IPS DF 6.9 (cell line): ENCODE results near the gene GLUD1.
"Not testable (repeated sequence)": the region's sequence is repeated elsewhere in the genome, so short reads cannot be mapped to it uniquely, and the experiment has no call there.

Experiments
- DNase-seq: peaks from one replicate; pipeline ENCODE4 v3.0.0-alpha.2; 2013; ENCODE audit warnings: low read depth, low spot score
- H3K27ac ChIP-seq: one replicate; pipeline ENCODE4 v1.5.1; 2013; ENCODE audit warnings: low read length, control low read depth
- H3K27me3 ChIP-seq: 2 replicates; pipeline ENCODE4 v1.6.1; 2013; ENCODE audit warnings: mild to moderate bottlenecking, low read length; ENCODE audit not compliant: control insufficient read depth, insufficient read depth
- H3K36me3 ChIP-seq: 2 replicates; pipeline ENCODE4 v1.6.1; 2013; ENCODE audit warnings: low read length; ENCODE audit not compliant: control insufficient read depth, insufficient read depth
- H3K4me1 ChIP-seq: 2 replicates; pipeline ENCODE4 v1.6.1; 2013; ENCODE audit warnings: low read length; ENCODE audit not compliant: control insufficient read depth, insufficient read depth
- H3K4me3 ChIP-seq: 2 replicates; pipeline ENCODE4 v1.5.1; 2013; ENCODE audit warnings: mild to moderate bottlenecking, low read length
- H3K9me3 ChIP-seq: 2 replicates; pipeline ENCODE4 v1.6.1; 2013; ENCODE audit warnings: low read length, inconsistent platforms; ENCODE audit not compliant: control insufficient read depth, insufficient read depth
- WGBS: extraction: QIAGEN DNeasy Blood & Tissue Kit; methylation state at CpG from one replicate; pipeline ENCODE4 v1.1.7; 2013; ENCODE audit warnings: mixed read lengths, missing lambda C conversion rate; ENCODE audit not compliant: insufficient read length, insufficient coverage; 5-methylcytosine and 5-hydroxymethylcytosine counted together

GLUD1 gene

DNA sequence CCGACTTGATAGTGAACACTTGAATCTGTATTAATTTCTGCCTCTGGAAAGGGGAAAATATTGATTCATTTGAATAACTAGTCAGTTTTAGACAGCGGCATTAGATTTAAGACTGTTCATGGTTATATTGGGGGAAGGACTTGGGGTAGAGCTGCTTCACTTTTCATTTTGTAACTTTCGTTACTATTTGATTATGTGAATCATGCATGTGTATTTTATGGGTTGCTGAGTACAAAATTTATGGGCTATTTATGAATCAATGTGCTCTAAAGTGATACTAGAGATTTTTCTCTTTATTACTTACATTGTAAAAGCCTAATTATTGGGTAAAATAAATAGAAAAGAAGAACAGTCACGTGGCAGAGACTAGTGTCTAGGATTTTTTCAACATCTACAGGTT, 4.9 kb downstream of the GLUD1 start:
- H3K4me3 ChIP-seq, result no peak overlapping the region
- DNase-seq, result no peak
- no peaks in the 10 kb centered on the region for H3K36me3 ChIP-seq
- no peaks in the 10 kb centered on the region for H3K27me3 ChIP-seq
- no CpG with 5 or more reads among the region's 4 CpGs for WGBS
- no peaks in the 10 kb centered on the region for H3K4me1 ChIP-seq
- no peak overlapping the region for H3K27ac ChIP-seq
- no peaks in the 10 kb centered on the region for H3K9me3 ChIP-seq

DNA sequence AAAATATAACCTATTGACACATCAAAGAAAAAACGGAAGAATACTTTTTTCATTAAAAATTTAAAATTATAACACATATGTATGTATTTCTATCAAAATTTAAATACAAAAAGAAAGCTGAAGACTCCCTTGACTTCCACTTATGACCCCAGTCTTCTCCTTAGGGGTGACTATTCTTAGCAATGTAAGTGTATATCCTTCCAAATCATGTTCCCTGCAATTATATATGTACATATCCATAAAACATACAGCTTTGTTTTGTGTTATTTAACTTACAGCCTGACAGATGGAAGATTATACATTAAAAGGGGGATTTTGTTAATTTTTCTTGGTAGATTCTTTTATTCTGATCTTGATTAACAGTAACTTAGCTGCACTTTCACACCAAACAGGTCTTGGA, 9.1 kb downstream of the GLUD1 start:
- Histone ChIP-seq H3K9me3 (no peaks in the 10 kb centered on the region), H3K27ac (no peak overlapping the region), H3K36me3 (no peaks in the 10 kb centered on the region), H3K4me1 (no peaks in the 10 kb centered on the region), H3K27me3 (no peaks in the 10 kb centered on the region), H3K4me3 (no peak overlapping the region)
- no CpG with 5 or more reads among the region's 1 CpG for WGBS
- no peak for DNase-seq

DNA sequence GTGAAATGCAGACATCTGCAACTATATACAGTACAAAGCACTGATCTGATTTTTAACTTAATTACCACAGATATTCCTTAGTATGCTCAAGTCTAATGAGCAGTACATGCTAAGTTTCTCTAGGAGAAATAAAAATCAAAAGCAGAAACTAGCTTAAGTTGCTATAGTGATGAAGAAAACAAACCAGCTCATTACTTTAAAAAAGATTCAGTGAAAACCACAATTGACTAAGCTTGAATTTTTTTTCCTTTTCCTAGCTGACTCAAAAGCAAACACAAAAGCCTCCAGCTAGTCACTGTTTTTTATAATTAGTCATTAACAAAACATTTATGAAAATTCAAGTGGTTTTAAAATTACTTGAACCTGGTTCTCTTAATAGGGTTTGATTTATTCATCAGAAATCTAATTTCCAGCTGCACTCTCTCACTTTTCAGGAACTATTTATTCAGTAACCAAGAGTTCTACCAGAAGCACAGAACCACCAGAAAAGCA, 10.3 kb downstream of the GLUD1 start:
- H3K27ac ChIP-seq, H3K27me3 ChIP-seq, H3K36me3 ChIP-seq, H3K4me1 ChIP-seq, H3K9me3 ChIP-seq, DNase-seq, H3K4me3 ChIP-seq: not testable (repeated sequence)

DNA sequence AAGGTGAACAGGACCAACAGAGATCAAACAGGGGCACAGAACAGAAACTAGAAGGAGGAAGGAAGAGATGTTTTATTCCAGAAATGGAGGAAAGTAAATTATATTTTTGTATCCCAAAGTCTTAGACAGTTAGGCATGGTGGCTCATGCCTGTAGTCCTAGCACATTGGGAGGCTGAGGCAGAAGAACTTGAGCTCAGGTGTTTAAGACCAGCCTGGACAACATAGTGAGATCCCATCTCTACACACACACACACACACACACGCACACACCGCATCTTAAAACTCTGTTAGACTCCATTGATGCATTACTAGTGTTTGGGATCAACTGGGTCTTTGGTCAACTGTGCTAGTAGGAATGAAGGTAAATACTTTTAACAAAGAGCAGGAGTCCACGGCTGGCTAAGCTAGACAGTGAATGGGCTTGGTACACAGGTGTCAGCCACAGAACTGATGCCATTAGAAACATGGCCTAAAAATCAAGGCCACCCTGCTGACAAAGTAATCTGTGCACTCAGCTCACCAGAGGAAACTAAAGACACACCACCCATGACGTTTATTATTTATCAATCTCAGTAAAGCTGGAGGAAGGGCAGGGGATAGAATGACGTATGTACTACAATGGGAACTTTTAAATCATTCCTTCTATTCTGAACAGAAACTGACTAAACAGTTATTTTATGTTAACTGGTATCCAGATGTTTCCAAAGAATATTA, 10.9 kb downstream of the GLUD1 start:
- not testable (repeated sequence) for H3K27me3 ChIP-seq, H3K9me3 ChIP-seq, H3K4me1 ChIP-seq, H3K36me3 ChIP-seq, DNase-seq, H3K27ac ChIP-seq, H3K4me3 ChIP-seq
- no CpG with 5 or more reads among the region's 5 CpGs for WGBS

DNA sequence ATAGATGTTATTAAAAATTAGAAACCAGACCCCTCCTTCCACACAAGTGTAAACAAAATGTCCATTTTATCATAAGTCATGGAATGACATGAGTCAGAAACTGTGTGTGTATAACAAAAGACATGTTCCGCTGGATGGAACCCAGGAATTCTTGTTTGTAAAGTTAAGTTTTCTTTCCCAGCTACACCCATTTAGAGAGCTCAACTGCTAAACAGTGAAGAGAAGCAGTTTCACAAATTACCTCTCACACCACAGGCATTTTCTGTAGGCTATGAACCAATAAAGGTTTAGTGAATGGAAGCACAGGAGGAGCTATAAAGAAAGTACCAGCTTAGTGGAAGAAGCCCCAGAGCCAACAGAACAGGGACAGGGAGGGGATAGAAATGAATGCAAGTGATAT, 12.4 kb downstream of the GLUD1 start:
- H3K27ac ChIP-seq, H3K9me3 ChIP-seq, H3K36me3 ChIP-seq, H3K4me1 ChIP-seq, H3K4me3 ChIP-seq, H3K27me3 ChIP-seq, DNase-seq: not testable (repeated sequence)
- no CpG with 5 or more reads among the region's 1 CpG for WGBS

DNA sequence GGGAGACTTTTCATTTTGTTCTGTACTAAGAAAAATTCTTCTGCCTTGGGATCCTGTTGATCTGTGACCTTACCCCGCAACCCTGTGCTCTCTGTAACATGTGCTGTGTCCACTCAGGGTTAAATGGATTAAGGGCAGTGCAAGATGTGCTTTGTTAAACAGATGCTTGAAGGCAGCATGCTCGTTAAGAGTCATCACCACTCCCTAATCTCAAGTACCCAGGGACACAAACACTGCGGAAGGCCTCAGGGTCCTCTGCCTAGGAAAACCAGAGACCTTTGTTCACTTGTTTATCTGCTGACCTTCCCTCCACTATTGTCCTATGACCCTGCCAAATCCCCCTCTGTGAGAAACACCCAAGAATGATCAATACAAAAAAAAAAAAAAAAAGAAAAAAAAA, 13.1 kb downstream of the GLUD1 start:
- H3K9me3 ChIP-seq, H3K36me3 ChIP-seq, H3K27ac ChIP-seq, H3K4me3 ChIP-seq, DNase-seq, H3K27me3 ChIP-seq, H3K4me1 ChIP-seq: not testable (repeated sequence)
- WGBS, result no CpG with 5 or more reads among the region's 3 CpGs

DNA sequence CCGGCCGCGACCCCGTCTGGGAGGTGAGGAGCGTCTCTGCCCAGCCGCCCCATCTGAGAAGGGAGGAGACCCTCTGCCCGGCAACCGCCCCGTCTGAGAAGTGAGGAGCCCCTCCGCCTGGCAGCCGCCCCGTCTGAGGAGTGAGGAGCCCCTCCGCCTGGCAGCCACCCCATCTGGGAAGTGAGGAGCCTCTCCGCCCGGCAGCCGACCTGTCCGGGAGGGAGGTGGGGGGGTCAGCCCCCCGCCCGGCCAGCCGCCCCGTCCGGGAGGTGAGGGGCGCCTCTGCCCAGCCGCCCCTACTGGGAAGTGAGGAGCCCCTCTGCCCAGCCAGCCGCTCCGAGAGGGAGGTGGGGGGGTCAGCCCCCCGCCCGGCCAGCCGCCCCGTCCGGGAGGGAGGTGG, 14.0 kb downstream of the GLUD1 start:
- not testable (repeated sequence) for H3K27ac ChIP-seq, H3K4me1 ChIP-seq, DNase-seq, H3K4me3 ChIP-seq, H3K9me3 ChIP-seq, H3K27me3 ChIP-seq, H3K36me3 ChIP-seq
- no CpG with 5 or more reads among the region's 31 CpGs for WGBS

DNA sequence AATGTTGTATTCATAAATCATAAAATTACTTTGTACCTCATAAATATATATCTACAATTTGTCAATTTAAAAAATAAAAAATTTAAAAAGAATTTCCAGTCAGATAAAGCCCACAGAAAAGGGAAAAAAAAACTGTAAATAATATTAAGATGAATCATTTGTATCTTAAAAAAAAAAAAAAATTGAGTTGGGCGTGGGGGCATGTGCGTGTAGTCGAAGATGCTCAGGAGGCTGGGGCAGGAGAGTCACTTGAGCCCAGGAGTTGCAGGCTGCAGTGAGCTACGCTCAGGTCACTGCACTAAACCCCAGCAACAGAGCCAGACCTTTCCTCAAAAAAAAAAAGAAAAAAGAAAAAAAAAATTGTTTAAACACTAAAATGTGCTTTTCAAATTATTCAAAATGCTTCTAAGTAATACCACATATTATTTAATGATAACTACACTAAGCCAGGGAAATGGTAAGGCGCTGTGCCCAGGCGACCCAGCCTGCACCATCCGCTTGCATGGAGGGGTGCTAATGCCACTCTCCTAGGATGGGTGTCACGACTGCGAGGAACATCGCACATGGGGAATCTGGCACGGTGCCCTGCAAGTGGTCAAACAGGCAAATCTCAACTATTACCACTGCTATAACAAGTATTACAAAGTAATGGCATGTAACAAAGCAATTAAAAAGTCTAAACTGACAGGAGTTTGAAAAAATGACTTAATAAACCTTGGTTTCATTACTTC, 15.4 kb downstream of the GLUD1 start:
- WGBS, result no CpG with 5 or more reads among the region's 11 CpGs
- Histone ChIP-seq H3K27ac (no peak overlapping the region), H3K27me3 (no peaks in the 10 kb centered on the region), H3K9me3 (no peaks in the 10 kb centered on the region), H3K36me3 (no peaks in the 10 kb centered on the region), H3K4me3 (no peak overlapping the region), H3K4me1 (no peaks in the 10 kb centered on the region)
- DNase-seq, result no peak

DNA sequence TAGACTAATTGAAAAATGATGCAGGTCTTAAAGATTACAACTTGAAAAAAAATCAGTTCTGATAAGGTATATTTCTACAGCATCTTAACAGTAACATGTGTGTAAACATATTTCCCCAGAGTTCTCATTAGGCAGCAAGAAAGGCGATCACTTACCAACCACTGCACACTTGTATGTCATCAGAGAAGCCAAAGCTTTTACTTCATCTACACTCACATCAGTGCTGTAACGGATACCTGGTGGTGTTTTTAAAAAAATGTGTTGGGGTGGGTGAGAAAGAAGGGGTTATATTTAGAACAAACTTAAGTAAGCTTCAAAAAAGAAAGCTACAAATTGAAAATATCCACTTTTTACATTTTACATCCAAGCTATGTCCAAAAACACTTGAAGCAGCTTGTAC, 18.2 kb downstream of the GLUD1 start:
- not testable (repeated sequence) for H3K4me3 ChIP-seq, H3K27me3 ChIP-seq, H3K4me1 ChIP-seq, H3K36me3 ChIP-seq, H3K27ac ChIP-seq, DNase-seq, H3K9me3 ChIP-seq
- WGBS, result no CpG with 5 or more reads among the region's 2 CpGs

DNA sequence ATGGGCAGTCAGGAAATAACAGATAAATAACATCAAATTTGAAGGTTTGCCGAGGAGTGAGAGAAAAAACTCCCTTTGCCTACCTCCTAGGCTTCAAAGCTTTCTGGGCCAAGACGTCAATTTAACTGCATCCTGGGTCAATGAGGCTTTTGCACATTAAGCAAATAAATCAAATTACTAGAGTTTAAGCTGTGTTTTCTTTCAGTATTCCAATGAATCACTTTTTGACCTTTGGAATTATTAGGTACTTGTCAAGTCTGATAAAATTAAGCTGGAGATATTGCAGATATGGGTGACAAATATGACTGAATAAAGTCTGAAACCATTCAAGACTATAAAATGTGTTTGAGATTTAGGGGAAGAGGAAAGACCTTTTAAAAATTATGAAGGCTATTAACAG, 22.2 kb downstream of the GLUD1 start:
- Histone ChIP-seq H3K27ac (no peak overlapping the region), H3K4me3 (no peak overlapping the region), H3K36me3 (peaks cover 2% of the 10 kb centered on the region; the same call in 1 of the 2 replicates), H3K4me1 (no peaks in the 10 kb centered on the region), H3K9me3 (no peaks in the 10 kb centered on the region), H3K27me3 (no peaks in the 10 kb centered on the region)
- WGBS, result no CpG with 5 or more reads among the region's 2 CpGs
- no peak for DNase-seq

DNA sequence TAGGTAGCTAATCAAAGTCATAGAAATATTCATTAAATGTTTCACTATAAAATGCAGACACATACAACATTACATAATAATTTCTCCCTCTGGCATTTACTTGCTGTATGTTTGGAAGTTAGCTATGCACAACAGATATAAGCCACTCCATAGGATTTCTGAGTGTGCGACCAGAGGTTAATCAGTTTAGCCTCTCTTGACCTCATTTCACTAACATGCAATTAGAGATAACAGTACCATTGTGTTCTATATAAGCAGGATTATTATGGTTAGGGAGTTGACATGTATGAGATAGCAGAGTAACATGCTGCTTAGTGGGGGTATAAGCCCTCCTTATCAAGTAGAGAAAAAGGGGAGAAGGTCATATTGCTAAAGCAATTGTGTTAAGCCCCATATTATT, 26.4 kb downstream of the GLUD1 start:
- no peak overlapping the region for H3K27ac ChIP-seq
- no peak overlapping the region for H3K4me3 ChIP-seq
- H3K4me1 ChIP-seq, result no peaks in the 10 kb centered on the region
- no peaks in the 10 kb centered on the region for H3K9me3 ChIP-seq
- peaks cover 8% of the 10 kb centered on the region for H3K36me3 ChIP-seq
- no peak for DNase-seq
- WGBS, result no CpG with 5 or more reads among the region's 1 CpG
- no peaks in the 10 kb centered on the region for H3K27me3 ChIP-seq
